Kidney epithelial cell (primary cell): ENCODE data around the gene TAP2. TPM values are rescaled to one million over a fixed set of nuclear protein-coding genes. Genes with fewer than 3 reads are reported as not detected.
A peak's percentile ranks its signal among the peaks of the same experiment; 100 is the strongest.

ENCODE experiments used
- DNase-seq: peaks from one replicate; pipeline ENCODE4 v3.0.0-alpha.2; 2010; ENCODE audit warnings: low read depth
- H3K27me3 ChIP-seq: 2 replicates; pipeline ENCODE4 v1.6.0; 2011; ENCODE audit warnings: low read length; ENCODE audit not compliant: control insufficient read depth, insufficient read depth
- H3K36me3 ChIP-seq: 2 replicates; pipeline ENCODE4 v1.5.1; 2011; ENCODE audit warnings: low read length; ENCODE audit not compliant: control insufficient read depth, insufficient read depth
- H3K4me3 ChIP-seq: 2 replicates; pipeline ENCODE4 v1.5.1; 2011; ENCODE audit warnings: low read depth, mild to moderate bottlenecking, control low read depth, low read length
- CTCF ChIP-seq: IDR thresholded peaks from 2 replicates; pipeline ENCODE4 v1.5.1; 2011; ENCODE audit warnings: mild to moderate bottlenecking, moderate library complexity, low read length, control low read depth, inconsistent platforms; ENCODE audit not compliant: insufficient read depth, poor library complexity, severe bottlenecking
- total RNA-seq: library from RNA; depleted of rRNA; stranded (reverse); fragments of >200 nt; gene quantifications from 2 replicates; pipeline ENCODE4 v1.2.3, GENCODE V29; 2015

The TAP2 gene
- total RNA-seq, 1 donor from 2014 or later: 22.7 TPM

DNA sequence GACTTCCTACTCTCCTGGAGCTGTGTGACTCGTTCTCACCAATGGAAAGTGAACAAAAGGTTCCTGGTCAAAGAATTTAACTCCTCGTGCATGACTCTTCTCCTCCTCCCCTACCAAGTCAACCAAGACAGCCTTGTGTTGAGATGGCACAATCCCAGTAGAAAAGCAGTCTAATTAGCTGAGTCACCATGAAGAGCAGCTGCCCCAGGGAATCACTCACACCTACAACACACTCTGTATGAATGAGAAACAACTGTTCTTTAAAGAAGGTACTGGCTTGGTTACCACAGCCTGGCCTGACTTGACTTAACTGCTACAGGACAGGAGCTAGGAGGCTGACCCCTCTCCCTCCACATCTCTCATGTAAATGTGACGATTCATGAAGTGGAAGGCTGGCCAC lies 18.8 kb downstream of the TAP2 start:
- Histone ChIP-seq H3K36me3 (no peaks in the 10 kb centered on the region), H3K4me3 (no peak overlapping the region), H3K27me3 (no peaks in the 10 kb centered on the region)
- no peak for TF ChIP-seq CTCF
- DNase-seq: peak; percentile 93

DNA sequence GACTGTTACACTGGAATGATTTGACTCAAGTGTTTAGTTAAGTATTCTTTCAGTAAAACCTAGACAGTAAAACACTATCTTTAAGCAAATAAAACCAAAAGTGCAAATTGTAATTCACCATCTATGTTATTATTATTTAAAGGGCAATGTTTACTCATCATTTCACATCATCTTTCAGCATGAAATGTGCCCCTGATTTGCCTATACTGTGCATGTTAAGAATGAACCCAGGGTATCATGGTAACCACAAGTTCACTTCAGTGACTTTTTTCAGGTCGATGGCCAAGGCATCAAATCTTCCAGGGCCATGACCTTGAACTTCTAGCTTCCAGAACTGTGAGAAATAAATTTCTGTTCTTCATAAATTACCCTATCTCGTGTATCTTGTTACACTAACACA lies 19.7 kb downstream of the TAP2 start:
- Histone ChIP-seq H3K27me3 (no peaks in the 10 kb centered on the region), H3K4me3 (no peak overlapping the region), H3K36me3 (no peaks in the 10 kb centered on the region)
- TF ChIP-seq CTCF: no peak
- DNase-seq: no peak

GRCh38 chr6:32816746-32817204 lies 21.8 kb downstream of the TAP2 start, which contains the start of gene HLA-DOB:
Gene HLA-DOB (minus strand): TSS chr6:32817002. CDS start chr6:32816951, 51 bp downstream.
- no peaks in the 10 kb centered on the region for H3K36me3 ChIP-seq
- no peak for DNase-seq
- no peak within 1 kb of the TSS for H3K4me3 ChIP-seq
- H3K27me3 ChIP-seq: peaks cover 3% of the 10 kb centered on the region
- TF ChIP-seq CTCF: no peak

DNA sequence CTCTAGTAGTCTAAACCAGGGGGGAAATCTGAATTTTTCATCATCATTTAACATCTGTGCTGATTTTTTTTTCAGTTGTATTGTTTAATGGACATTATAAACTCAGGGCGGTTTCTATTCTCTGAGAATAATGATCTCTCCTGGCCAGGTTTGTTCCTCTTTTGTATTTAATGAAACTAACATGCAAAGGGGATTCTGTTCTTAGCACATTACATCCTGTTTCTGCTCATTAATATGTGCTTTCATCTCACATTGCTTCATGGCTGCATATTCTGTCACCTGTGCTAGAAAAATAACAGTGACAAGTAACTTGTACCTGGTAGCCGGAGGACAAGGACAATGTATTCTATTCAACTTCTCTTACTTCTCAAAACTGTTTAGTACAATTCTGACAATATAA lies 22.5 kb downstream of the TAP2 start:
- no peak for TF ChIP-seq CTCF
- H3K4me3 ChIP-seq: no peak overlapping the region
- H3K27me3 ChIP-seq: peaks cover 3% of the 10 kb centered on the region
- no peak for DNase-seq
- H3K36me3 ChIP-seq: no peaks in the 10 kb centered on the region

DNA sequence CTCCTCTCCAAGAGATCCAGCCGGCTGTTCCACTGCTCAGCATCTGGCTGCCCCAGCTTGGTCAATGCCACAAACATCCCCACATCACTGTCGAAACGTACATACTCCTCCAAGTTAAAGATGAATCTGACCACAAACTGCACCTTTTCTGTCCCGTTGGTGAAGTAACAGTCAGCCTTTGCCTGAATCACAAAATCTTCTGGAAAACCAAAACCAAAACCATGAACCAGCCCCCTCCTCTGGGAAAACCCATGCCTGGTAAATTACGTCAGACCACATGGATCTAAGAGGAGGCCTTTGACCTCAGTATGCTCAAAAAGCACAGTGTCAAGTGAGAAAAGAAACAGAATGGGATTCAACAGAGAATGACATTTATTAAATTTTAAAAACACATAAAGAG lies 23.4 kb downstream of the TAP2 start:
- no peak for DNase-seq
- H3K4me3 ChIP-seq: no peak overlapping the region

More for the DNA sequence above, 23.4 kb downstream of the TAP2 start:
- no peak for TF ChIP-seq CTCF
- Histone ChIP-seq H3K27me3 (peaks cover 3% of the 10 kb centered on the region), H3K36me3 (no peaks in the 10 kb centered on the region)
